KMS-11 (cell line): ENCODE data around the gene SYT17.

Experiments
- H2AFZ ChIP-seq: fragments of 200-600 bp; sonication (generic); 2 replicates; pipeline ENCODE4 v1.6.1; 2016; ENCODE audit warnings: antibody characterized with exemption, mixed run types, low read depth
- H3K27ac ChIP-seq: fragments of 200-600 bp; sonication (generic); 2 replicates; pipeline ENCODE4 v1.6.1; 2016; ENCODE audit warnings: mild to moderate bottlenecking, mixed run types
- H3K27me3 ChIP-seq: fragments of 200-600 bp; sonication (generic); 2 replicates; pipeline ENCODE4 v1.6.1; 2017; ENCODE audit warnings: mild to moderate bottlenecking, low read depth, mixed run types, moderate library complexity; ENCODE audit not compliant: insufficient read depth
- H3K36me3 ChIP-seq: fragments of 200-600 bp; sonication (generic); 2 replicates; pipeline ENCODE4 v1.6.1; 2017; ENCODE audit warnings: mild to moderate bottlenecking, mixed run types; ENCODE audit not compliant: insufficient read depth
- H3K4me1 ChIP-seq: fragments of 200-600 bp; sonication (generic); 2 replicates; pipeline ENCODE4 v1.6.1; 2016; ENCODE audit warnings: mild to moderate bottlenecking, low read depth, mixed run types; ENCODE audit not compliant: poor library complexity, severe bottlenecking
- H3K4me2 ChIP-seq: fragments of 200-600 bp; sonication (generic); 2 replicates; pipeline ENCODE4 v1.7.0; 2016; ENCODE audit warnings: mild to moderate bottlenecking, mixed run types
- H3K4me3 ChIP-seq: fragments of 200-600 bp; sonication (generic); IDR thresholded peaks from 2 replicates; pipeline ENCODE4 v1.6.1; 2017; ENCODE audit warnings: low read depth, low read length, mixed read lengths; ENCODE audit not compliant: insufficient read depth
- H3K79me2 ChIP-seq: fragments of 200-600 bp; sonication (generic); 2 replicates; pipeline ENCODE4 v1.6.1; 2016; ENCODE audit warnings: low read depth, mixed run types; ENCODE audit not compliant: insufficient read depth
- H3K9ac ChIP-seq: fragments of 200-600 bp; sonication (generic); 2 replicates; pipeline ENCODE4 v1.6.1; 2016; ENCODE audit warnings: mild to moderate bottlenecking, mixed run types
- H4K20me1 ChIP-seq: fragments of 200-600 bp; sonication (generic); 2 replicates; pipeline ENCODE4 v1.6.1; 2016; ENCODE audit warnings: mild to moderate bottlenecking, mixed run types; ENCODE audit not compliant: insufficient read depth
- CTCF ChIP-seq: fragments of 200-600 bp; sonication (generic); conservative IDR thresholded peaks from 2 replicates; pipeline ENCODE4 v1.6.1; 2017; ENCODE audit warnings: low read depth, mild to moderate bottlenecking, antibody characterized with exemption, low read length, moderate library complexity, mixed read lengths

SYT17 gene

GRCh38 chr16:19172098-19172780 is 4.2 kb downstream of the SYT17 start:
- Histone ChIP-seq H3K9ac (no peak overlapping the region), H2AFZ (no peak overlapping the region), H3K4me2 (no peak overlapping the region), H3K79me2 (no peaks in the 10 kb centered on the region), H3K27me3 (no peaks in the 10 kb centered on the region), H3K4me3 (no peak overlapping the region), H3K27ac (no peak overlapping the region), H4K20me1 (no peaks in the 10 kb centered on the region), H3K4me1 (no peaks in the 10 kb centered on the region), H3K36me3 (no peaks in the 10 kb centered on the region)
- no peak for TF ChIP-seq CTCF

GRCh38 chr16:19173059-19173458 is 5.0 kb downstream of the SYT17 start:
- H3K4me1 ChIP-seq: no peaks in the 10 kb centered on the region
- TF ChIP-seq CTCF: no peak

DNA sequence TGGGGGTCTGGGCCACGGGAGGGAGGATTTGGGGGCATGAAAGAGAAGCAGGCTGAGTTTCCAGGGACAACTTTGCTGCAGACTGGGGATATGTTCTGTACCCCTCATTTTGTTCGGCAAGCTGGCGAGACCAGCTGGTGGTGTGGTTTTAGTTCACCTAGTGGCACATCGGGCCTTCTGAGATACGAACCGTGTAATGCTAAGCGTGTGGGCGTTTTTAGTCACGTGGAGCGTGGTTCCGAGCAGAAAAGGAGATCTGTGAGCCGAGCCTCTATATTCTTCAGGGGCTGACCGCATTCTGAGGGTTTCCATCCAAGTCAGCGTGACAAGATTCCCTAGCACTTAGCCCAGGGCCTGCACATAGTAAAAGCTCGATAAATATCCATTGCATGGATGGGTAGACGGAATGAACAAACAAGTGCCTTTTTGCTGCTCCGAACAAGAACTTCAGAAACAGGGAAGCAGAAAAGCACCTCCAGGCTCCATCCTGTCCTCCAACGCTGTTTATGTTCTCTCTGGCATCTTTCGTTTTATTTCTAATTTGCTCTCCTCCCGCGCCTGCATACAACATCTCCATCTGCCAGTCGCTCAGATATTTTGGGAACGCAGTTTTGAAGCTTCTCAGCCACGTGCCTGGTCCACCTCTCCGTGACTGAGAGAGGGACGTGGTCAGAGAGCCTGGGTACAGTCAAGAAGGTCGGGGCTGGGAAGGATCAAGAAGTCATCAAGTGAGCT is 5.8 kb downstream of the SYT17 start:
- Histone ChIP-seq H3K27me3 (no peaks in the 10 kb centered on the region), H2AFZ (no peak overlapping the region), H3K36me3 (no peaks in the 10 kb centered on the region), H4K20me1 (no peaks in the 10 kb centered on the region), H3K4me3 (no peak overlapping the region), H3K27ac (no peak overlapping the region), H3K79me2 (no peaks in the 10 kb centered on the region), H3K4me1 (no peaks in the 10 kb centered on the region), H3K4me2 (no peak overlapping the region), H3K9ac (no peak overlapping the region)
- no peak for TF ChIP-seq CTCF

More at GRCh38 chr16:19173059-19173458, 5.0 kb downstream of the SYT17 start:
- no peaks in the 10 kb centered on the region for H4K20me1 ChIP-seq
- no peak overlapping the region for H3K4me2 ChIP-seq
- no peak overlapping the region for H3K9ac ChIP-seq
- no peak overlapping the region for H3K27ac ChIP-seq
- H2AFZ ChIP-seq: no peak overlapping the region
- H3K36me3 ChIP-seq: no peaks in the 10 kb centered on the region
- no peak overlapping the region for H3K4me3 ChIP-seq
- H3K79me2 ChIP-seq: no peaks in the 10 kb centered on the region
- no peaks in the 10 kb centered on the region for H3K27me3 ChIP-seq

DNA sequence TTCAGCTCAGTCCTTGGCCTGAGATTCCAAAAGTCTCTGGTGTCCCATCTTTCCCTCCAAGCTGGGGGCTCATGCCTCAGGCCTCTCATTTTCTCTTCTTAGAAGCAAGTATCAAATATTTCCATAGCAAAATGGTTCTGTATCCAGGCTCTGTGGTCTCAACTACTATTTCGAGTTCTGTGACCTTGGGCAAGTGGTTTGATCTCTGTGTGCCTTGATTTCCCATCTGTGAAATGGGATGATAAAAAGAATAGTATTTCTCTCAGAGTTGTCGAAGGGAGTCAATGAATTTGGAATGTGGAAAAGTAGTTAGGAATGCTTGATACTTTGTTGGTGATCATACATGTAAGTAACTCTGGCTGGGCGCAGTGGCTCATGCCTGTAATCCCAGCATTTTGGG is 6.4 kb downstream of the SYT17 start:
- H3K4me3 ChIP-seq: no peak overlapping the region
- H3K4me2 ChIP-seq: no peak overlapping the region
- H3K79me2 ChIP-seq: no peaks in the 10 kb centered on the region
- no peaks in the 10 kb centered on the region for H4K20me1 ChIP-seq
- no peak overlapping the region for H3K9ac ChIP-seq
- no peaks in the 10 kb centered on the region for H3K4me1 ChIP-seq
- TF ChIP-seq CTCF: no peak
- H3K27me3 ChIP-seq: no peaks in the 10 kb centered on the region
- no peak overlapping the region for H3K27ac ChIP-seq
- no peaks in the 10 kb centered on the region for H3K36me3 ChIP-seq
- H2AFZ ChIP-seq: no peak overlapping the region
